ENCODE results near the gene LRRC56. TPM values are rescaled to one million over a fixed set of nuclear protein-coding genes. Genes with fewer than 3 reads are reported as not detected.

Gene LRRC56
- total and polyA plus RNA-seq, 2 of the 13 experiments (the other 11 are each of a cell fraction or from before 2014, with no cell fraction given): 0.11 to 0.29 TPM

DNA sequence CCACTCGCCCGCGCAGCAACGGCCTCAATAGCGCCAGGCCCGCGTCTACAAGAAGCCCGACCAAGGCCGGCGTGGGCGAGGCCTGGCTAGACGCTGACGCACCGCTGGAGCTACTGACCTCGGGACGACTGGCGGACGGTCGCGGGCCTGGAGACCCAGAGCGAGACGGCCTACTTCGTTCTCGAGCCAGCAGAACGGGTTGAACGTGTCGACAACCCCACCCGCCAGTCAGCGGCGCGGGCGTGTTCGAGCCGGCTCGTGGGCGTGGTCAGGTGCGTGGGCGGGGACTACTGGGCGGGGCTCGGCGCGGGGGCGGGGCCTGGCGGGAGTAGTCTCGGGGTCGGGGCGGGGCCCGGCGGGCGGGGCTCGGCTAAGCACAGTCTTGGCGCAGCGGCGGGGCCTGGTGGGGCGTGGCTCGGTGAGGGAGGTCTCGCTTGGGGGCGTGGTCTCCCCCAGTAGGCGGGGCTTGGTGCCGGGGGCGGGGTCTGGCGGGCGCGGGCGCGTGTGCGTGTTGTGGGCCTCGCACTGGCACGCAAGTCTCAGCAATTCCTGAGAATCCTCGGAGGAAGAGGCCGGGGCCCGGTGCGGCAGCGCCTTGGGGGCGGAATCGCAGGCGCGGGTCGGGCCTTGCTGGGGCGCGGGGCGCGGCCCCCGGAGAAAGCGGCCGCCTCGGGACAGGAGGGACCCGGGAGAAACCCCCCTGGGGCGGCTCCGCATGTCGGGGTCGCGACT lies 30.2 kb upstream of the LRRC56 start, which contains the start of gene RNH1 (continued):
- TF ChIP-seq, protein P1, sequence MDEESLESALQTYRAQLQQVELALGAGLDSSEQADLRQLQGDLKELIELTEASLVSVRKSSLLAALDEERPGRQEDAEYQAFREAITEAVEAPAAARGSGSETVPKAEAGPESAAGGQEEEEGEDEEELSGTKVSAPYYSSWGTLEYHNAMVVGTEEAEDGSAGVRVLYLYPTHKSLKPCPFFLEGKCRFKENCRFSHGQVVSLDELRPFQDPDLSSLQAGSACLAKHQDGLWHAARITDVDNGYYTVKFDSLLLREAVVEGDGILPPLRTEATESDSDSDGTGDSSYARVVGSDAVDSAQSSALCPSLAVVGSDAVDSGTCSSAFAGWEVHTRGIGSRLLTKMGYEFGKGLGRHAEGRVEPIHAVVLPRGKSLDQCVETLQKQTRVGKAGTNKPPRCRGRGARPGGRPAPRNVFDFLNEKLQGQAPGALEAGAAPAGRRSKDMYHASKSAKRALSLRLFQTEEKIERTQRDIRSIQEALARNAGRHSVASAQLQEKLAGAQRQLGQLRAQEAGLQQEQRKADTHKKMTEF (CRISPR knock-in tag; IDR thresholded peaks at IDR 0.05): no peak
- TF ChIP-seq, protein P2, sequence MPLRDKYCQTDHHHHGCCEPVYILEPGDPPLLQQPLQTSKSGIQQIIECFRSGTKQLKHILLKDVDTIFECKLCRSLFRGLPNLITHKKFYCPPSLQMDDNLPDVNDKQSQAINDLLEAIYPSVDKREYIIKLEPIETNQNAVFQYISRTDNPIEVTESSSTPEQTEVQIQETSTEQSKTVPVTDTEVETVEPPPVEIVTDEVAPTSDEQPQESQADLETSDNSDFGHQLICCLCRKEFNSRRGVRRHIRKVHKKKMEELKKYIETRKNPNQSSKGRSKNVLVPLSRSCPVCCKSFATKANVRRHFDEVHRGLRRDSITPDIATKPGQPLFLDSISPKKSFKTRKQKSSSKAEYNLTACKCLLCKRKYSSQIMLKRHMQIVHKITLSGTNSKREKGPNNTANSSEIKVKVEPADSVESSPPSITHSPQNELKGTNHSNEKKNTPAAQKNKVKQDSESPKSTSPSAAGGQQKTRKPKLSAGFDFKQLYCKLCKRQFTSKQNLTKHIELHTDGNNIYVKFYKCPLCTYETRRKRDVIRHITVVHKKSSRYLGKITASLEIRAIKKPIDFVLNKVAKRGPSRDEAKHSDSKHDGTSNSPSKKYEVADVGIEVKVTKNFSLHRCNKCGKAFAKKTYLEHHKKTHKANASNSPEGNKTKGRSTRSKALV (CRISPR knock-in tag; IDR thresholded peaks at IDR 0.05): no peak
- TF ChIP-seq ZBTB7A (CRISPR knock-in tag; IDR thresholded peaks at IDR 0.05) (0 out of 2 replicates have a peak, but pooled peaks have one; percentile 33), BHLHE40 (IDR thresholded peaks at IDR 0.05; ENCODE audit: low read length) (no peak), ZNF569 (CRISPR knock-in tag; IDR thresholded peaks at IDR 0.05; ENCODE audit: borderline replicate concordance) (no peak), XRCC5 (optimal IDR thresholded peaks at IDR 0.05; ENCODE audit: low read length) (peak; percentile 5), ZKSCAN1 (IDR thresholded peaks at IDR 0.05; ENCODE audit: low read length) (no peak), SMARCC2 (IDR thresholded peaks at IDR 0.05) (no peak), ZNF839 (CRISPR knock-in tag; IDR thresholded peaks at IDR 0.05; ENCODE audit: borderline replicate concordance) (no peak), RBM22 (optimal IDR thresholded peaks at IDR 0.05; ENCODE audit: low read length) (no peak)
- TF ChIP-seq, protein P3, sequence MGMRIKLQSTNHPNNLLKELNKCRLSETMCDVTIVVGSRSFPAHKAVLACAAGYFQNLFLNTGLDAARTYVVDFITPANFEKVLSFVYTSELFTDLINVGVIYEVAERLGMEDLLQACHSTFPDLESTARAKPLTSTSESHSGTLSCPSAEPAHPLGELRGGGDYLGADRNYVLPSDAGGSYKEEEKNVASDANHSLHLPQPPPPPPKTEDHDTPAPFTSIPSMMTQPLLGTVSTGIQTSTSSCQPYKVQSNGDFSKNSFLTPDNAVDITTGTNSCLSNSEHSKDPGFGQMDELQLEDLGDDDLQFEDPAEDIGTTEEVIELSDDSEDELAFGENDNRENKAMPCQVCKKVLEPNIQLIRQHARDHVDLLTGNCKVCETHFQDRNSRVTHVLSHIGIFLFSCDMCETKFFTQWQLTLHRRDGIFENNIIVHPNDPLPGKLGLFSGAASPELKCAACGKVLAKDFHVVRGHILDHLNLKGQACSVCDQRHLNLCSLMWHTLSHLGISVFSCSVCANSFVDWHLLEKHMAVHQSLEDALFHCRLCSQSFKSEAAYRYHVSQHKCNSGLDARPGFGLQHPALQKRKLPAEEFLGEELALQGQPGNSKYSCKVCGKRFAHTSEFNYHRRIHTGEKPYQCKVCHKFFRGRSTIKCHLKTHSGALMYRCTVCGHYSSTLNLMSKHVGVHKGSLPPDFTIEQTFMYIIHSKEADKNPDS (CRISPR knock-in tag; IDR thresholded peaks at IDR 0.05): no peak
- TF ChIP-seq, protein P4, sequence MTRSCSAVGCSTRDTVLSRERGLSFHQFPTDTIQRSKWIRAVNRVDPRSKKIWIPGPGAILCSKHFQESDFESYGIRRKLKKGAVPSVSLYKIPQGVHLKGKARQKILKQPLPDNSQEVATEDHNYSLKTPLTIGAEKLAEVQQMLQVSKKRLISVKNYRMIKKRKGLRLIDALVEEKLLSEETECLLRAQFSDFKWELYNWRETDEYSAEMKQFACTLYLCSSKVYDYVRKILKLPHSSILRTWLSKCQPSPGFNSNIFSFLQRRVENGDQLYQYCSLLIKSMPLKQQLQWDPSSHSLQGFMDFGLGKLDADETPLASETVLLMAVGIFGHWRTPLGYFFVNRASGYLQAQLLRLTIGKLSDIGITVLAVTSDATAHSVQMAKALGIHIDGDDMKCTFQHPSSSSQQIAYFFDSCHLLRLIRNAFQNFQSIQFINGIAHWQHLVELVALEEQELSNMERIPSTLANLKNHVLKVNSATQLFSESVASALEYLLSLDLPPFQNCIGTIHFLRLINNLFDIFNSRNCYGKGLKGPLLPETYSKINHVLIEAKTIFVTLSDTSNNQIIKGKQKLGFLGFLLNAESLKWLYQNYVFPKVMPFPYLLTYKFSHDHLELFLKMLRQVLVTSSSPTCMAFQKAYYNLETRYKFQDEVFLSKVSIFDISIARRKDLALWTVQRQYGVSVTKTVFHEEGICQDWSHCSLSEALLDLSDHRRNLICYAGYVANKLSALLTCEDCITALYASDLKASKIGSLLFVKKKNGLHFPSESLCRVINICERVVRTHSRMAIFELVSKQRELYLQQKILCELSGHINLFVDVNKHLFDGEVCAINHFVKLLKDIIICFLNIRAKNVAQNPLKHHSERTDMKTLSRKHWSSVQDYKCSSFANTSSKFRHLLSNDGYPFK (CRISPR knock-in tag; IDR thresholded peaks at IDR 0.05; ENCODE audit: borderline replicate concordance): no peak; the same call in 1 of the 2 replicates
- TF ChIP-seq, protein P5, sequence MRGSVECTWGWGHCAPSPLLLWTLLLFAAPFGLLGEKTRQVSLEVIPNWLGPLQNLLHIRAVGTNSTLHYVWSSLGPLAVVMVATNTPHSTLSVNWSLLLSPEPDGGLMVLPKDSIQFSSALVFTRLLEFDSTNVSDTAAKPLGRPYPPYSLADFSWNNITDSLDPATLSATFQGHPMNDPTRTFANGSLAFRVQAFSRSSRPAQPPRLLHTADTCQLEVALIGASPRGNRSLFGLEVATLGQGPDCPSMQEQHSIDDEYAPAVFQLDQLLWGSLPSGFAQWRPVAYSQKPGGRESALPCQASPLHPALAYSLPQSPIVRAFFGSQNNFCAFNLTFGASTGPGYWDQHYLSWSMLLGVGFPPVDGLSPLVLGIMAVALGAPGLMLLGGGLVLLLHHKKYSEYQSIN (CRISPR knock-in tag; IDR thresholded peaks at IDR 0.05; ENCODE audit: borderline replicate concordance): peak; percentile 72; the same call in 1 of the 2 replicates
- TF ChIP-seq, protein P6, sequence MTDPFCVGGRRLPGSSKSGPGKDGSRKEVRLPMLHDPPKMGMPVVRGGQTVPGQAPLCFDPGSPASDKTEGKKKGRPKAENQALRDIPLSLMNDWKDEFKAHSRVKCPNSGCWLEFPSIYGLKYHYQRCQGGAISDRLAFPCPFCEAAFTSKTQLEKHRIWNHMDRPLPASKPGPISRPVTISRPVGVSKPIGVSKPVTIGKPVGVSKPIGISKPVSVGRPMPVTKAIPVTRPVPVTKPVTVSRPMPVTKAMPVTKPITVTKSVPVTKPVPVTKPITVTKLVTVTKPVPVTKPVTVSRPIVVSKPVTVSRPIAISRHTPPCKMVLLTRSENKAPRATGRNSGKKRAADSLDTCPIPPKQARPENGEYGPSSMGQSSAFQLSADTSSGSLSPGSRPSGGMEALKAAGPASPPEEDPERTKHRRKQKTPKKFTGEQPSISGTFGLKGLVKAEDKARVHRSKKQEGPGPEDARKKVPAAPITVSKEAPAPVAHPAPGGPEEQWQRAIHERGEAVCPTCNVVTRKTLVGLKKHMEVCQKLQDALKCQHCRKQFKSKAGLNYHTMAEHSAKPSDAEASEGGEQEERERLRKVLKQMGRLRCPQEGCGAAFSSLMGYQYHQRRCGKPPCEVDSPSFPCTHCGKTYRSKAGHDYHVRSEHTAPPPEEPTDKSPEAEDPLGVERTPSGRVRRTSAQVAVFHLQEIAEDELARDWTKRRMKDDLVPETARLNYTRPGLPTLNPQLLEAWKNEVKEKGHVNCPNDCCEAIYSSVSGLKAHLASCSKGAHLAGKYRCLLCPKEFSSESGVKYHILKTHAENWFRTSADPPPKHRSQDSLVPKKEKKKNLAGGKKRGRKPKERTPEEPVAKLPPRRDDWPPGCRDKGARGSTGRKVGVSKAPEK (CRISPR knock-in tag; IDR thresholded peaks at IDR 0.05; ENCODE audit: borderline replicate concordance): no peak
